Heart left ventricle (tissue), 13 donors: ENCODE data around the gene CCDC7.

Experiments
- POLR2A ChIP-seq, 2 donors: fragments of 450-650 bp; IDR thresholded peaks; one replicate each; pipeline ENCODE4 v1.6.1; 2017; ENCODE audit warnings: antibody characterized with exemption in 2 of 2, mild to moderate bottlenecking in 2 of 2, moderate library complexity in 2 of 2
- TF ChIP-seq, protein P1 (sequence below), 12 donors: fragments of 200-600 bp; sonication (generic) in 4 of 12; IDR thresholded peaks; one replicate each; pipeline versions ENCODE4 v1.5.0 to v1.8.0; 2018 to 2022; ENCODE audit warnings: antibody characterized with exemption in 12 of 12, mild to moderate bottlenecking in 5 of 12
- donor health status: ischemic (EF 13 %, LVEDD 7.1; RV severe dilation, severe dysfunction).
- donor health status: DM: no; HTN: yes; CAD: no.
- donor health status: DM: no; HTN: no; CAD: no.
- donor health status: ischemic (EF 25% LVEDD 6.9; RV normal size, moderate dysfunction).
- donor health status: ischemic (EF 25% LVEDD 5.7; RV mildly dilated, moderate dysfunction).
- donor health status: ischemic (EF 35%, LVEDD 5.7; RV mildly dilated, moderate dysfunction).
- donor health status: nonischemic (EF 11% LVEDD 7.7; RV severe dilation, severe dysfunction).
- donor health status: DM: yes; HTN: yes; CAD: no.
- donor health status: PGD.
- donor health status: ischemic (EF 29% LVEDD 5.4; RV normal size, mild dysfunction).
- donor health status: nonischemic (EF 23%, LVEDD 6.1; RV moderate dilation, normal function).

DNA sequence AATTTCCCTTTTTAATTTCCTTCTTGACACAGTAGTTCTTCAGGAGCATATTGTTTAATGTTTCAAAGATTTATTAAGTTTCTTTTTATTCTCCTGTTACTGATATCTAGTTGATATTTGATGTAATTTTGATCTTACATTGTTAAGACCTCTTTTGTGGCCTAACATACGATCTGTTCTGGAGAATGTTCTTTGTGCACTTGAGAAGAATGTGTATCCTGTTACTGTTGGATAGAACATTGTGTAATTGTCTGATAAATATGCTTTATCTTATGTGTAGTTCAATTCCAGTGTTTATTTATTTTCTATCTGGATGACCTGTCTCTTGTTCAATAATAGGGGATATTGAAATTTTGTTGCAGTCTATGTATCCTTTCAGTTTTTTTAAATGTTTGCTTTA is 405.4 kb downstream of the CCDC7 start:
- TF ChIP-seq, protein P1, sequence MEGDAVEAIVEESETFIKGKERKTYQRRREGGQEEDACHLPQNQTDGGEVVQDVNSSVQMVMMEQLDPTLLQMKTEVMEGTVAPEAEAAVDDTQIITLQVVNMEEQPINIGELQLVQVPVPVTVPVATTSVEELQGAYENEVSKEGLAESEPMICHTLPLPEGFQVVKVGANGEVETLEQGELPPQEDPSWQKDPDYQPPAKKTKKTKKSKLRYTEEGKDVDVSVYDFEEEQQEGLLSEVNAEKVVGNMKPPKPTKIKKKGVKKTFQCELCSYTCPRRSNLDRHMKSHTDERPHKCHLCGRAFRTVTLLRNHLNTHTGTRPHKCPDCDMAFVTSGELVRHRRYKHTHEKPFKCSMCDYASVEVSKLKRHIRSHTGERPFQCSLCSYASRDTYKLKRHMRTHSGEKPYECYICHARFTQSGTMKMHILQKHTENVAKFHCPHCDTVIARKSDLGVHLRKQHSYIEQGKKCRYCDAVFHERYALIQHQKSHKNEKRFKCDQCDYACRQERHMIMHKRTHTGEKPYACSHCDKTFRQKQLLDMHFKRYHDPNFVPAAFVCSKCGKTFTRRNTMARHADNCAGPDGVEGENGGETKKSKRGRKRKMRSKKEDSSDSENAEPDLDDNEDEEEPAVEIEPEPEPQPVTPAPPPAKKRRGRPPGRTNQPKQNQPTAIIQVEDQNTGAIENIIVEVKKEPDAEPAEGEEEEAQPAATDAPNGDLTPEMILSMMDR (IDR thresholded peaks at IDR 0.05) = no peak
- no peak for TF ChIP-seq POLR2A (IDR thresholded peaks at IDR 0.05)
